Esophagus mucosa (tissue), 1 donor: ENCODE measurements around the gene MAG. TPM values are rescaled to one million over a fixed set of nuclear protein-coding genes. Genes with fewer than 3 reads are reported as not detected.

Experiments
- ATAC-seq: fragments of 200-7000 bp; cut with Tn5 transposase; one replicate; pipeline ENCODE4 v1.9.1; 2020
- total RNA-seq: library from RNA; stranded (reverse); gene quantifications from one replicate; pipeline ENCODE4 v1.2.4, GENCODE V29; 2023
- donor health status: DM: yes; HTN: yes; CAD: no.

Gene MAG, protein sequence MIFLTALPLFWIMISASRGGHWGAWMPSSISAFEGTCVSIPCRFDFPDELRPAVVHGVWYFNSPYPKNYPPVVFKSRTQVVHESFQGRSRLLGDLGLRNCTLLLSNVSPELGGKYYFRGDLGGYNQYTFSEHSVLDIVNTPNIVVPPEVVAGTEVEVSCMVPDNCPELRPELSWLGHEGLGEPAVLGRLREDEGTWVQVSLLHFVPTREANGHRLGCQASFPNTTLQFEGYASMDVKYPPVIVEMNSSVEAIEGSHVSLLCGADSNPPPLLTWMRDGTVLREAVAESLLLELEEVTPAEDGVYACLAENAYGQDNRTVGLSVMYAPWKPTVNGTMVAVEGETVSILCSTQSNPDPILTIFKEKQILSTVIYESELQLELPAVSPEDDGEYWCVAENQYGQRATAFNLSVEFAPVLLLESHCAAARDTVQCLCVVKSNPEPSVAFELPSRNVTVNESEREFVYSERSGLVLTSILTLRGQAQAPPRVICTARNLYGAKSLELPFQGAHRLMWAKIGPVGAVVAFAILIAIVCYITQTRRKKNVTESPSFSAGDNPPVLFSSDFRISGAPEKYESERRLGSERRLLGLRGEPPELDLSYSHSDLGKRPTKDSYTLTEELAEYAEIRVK
- total RNA-seq, result not detected

DNA sequence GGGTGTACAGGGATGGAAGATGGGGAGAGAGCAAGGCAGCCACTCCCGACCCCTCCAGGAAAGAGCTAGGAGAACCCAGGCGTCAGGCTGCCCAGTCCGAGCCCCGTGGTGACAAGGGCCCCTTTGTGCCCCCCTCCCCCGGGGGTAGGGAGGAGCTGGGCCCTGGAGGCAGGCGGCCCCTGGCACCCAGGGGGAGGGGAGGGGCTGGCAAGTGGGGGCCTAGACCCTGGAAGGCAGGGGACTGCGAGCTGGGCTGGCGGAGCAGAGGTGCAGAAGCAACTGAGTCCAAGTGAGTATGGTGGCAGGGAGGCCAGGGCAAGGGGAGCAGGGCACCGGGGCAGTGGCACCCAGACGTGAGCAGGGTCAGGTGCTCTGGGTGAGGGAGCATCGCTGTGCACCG is at the start of gene MAG:
TSS of gene MAG (plus strand) at position 246 of the 400 bp plus-strand sequence. CDS start 3,248 bp downstream, outside the sequence.
- no peak for ATAC-seq

DNA sequence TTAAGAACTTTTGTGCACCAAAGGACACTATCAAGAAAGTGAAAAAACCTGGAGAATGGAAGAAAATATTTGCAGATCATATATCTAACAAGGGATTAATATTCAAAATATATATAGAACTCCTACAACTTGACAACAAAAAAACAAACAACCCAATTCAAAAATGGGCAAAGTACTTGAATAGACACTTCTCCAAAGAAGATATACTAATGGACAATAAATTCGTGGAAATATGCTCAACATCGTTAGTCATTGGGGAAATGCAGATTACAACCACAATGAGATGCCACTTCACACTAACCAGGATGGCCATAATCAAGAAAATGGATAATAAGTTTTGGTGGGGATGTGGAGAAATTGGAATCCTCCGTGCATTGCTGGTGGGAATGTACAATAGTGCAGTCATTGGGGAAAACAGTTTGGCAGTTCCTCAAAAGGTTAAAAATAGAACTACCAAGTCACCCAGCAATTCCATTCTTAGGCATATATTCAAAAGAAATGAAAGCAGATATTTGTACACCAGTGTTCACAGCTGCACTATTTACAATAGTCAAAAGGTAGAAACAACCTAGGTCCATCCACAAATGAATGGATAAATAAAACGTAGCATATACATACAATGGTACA is 45.4 kb upstream of the MAG start:
- ATAC-seq, result no peak

DNA sequence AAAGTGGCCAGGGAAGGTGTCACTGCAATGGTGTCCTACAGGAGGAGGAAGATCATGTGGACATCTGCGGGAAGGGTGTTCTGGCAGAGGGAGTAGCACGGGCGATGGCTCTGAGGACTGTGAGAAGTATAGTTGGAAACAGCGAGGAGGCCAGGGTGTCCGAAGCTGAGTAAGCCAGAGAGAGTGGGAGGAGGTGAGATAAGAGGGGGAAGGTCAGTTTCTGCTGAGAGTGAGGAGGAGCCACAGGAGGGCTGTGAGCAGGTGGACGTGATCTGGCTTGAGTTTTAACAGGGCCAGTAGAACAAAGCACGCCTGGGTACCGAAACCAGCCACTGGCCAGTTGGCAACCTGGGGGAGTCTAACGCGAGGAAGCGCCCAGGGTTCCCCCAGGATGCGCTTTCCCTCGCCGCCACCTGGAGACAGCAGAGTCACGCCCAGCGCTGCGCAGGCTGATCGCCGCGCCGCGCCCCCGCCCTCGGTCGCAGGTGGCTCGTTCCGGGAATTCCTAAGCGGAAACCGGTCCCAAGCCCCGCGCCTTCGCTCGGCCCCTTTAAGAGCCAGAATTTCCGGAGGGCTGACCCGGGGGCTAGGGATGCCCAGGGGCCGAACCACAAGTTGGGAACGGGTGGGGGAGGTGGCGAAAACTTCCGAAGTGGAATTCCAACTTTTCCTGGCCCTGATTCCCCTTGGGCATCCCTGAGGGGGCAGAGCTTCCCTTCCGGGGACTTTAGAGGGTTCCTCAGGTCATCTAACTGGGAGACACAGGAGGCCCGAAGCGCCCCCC is 44.2 kb upstream of the MAG start:
- ATAC-seq, result peak; percentile 79

DNA sequence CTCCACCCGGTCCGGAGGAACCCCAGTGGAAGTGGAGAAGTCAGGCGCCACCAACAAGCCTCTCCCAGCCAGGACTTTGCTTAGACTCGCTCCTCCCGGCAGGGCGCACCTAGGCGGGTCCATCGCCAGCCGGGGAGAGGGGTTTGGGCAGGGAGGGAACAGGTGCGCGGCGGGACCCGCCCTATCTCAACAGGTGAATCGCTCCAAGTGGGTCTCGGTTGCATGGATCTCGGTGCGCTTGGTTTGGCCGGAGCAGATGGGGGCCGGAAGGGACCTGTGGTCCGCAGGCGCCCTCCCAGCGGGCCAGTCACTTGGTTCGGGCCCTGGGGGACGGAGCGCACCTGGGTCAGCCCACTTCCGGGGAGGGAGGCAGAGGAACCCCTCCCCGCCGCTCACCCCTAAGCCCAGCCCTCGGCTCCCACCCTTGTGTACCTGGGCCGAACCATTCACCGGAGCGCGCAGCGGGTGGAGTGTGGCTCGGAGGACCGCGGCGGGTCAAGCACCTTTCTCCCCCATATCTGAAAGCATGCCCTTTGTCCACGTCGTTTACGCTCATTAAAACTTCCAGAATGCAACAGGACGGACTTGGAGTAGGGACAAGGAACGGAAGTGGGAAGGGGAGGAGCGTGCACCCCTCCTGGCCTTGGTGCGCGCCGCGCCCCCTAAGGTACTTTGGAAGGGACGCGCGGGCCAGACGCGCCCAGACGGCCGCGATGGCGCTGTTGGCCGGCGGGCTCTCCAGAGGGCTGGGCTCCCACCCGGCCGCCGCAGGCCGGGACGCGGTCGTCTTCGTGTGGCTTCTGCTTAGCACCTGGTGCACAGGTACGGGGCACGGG is 43.4 kb upstream of the MAG start, which contains the start of gene LSR:
TSS of gene LSR (plus strand) at position 693 of the 836 bp plus-strand sequence. CDS start at position 714, 21 bp downstream.
- ATAC-seq, result peak; percentile 96

DNA sequence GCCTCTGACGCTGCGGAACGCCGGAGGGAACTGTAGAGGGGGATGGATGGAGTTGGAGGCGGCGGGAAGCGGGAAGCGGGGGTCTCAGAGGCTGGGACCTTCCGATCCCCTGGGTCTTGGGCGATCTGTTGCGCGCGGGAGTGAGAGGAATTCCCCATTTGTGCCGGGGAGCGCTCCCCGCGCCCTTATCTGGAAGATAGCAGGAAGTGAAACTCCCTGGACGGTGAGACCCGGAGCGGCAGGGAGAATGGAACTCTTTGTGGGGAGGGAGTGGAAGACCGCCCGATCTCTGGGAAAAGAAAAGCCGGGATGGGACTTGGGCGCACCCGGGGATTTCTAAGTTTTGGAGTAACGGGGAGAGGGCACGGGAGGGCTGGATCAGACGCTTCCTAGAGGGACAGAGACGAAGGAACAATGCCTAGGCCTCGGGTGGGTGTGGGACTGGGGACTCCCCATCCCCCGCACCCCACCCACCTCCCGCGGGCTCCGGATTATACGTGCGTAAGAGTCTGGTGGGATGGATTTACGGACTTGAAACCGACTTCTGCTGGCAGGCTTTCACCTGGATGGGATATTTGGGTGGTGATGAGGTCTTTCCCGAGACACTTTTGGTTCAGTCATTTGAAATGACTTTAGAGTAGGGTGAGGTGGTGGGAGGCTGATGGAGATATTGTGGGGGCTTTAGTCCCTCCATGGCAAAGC is 42.7 kb upstream of the MAG start:
- peak; percentile 9 for ATAC-seq

DNA sequence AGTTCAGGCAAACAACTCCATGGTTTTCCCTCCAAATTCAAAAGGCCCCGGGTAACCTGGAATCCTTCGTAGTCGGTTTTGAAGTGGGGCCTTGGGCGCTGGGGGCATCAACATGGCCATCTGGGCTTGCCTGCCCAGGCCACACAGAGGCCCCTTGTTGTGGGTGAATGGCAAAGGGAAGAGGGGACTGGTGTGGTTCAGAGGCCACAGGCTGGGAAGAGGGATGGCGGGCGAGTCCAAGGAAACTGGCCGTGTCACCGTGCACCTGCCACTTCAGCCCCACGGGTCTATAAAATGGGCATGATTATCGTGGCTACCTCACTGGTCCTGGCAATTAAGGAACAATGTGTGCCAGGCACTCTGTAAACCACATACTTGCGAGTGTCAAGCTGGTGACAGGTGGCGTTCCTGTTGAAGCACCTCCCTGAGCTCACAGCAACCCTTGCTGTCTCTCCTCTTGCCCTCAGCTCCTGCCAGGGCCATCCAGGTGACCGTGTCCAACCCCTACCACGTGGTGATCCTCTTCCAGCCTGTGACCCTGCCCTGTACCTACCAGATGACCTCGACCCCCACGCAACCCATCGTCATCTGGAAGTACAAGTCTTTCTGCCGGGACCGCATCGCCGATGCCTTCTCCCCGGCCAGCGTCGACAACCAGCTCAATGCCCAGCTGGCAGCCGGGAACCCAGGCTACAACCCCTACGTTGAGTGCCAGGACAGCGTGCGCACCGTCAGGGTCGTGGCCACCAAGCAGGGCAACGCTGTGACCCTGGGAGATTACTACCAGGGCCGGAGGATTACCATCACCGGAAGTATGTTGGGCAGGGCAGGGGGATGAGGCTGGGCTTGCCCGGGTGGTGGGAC is 41.9 kb upstream of the MAG start:
- ATAC-seq, result no peak

DNA sequence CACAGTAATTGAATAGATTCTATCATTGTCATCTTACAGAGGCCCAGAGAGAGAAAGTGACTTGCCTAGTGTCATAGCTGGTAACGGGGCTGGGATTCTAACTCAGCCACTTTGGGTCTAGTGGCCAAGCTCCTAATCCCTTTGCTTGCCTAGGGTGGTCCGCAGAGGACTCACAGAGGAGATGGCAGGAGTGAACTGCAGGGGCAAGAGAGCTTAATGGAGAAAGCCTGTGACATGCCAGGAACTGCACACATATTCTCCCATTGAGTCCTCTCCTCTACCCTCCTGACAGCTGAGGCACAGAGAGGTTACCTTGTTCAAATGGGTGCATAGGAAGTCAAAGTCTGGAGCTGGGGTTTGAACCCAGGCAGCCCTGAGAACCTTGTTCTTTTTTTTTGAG is 40.5 kb upstream of the MAG start:
- no peak for ATAC-seq

DNA sequence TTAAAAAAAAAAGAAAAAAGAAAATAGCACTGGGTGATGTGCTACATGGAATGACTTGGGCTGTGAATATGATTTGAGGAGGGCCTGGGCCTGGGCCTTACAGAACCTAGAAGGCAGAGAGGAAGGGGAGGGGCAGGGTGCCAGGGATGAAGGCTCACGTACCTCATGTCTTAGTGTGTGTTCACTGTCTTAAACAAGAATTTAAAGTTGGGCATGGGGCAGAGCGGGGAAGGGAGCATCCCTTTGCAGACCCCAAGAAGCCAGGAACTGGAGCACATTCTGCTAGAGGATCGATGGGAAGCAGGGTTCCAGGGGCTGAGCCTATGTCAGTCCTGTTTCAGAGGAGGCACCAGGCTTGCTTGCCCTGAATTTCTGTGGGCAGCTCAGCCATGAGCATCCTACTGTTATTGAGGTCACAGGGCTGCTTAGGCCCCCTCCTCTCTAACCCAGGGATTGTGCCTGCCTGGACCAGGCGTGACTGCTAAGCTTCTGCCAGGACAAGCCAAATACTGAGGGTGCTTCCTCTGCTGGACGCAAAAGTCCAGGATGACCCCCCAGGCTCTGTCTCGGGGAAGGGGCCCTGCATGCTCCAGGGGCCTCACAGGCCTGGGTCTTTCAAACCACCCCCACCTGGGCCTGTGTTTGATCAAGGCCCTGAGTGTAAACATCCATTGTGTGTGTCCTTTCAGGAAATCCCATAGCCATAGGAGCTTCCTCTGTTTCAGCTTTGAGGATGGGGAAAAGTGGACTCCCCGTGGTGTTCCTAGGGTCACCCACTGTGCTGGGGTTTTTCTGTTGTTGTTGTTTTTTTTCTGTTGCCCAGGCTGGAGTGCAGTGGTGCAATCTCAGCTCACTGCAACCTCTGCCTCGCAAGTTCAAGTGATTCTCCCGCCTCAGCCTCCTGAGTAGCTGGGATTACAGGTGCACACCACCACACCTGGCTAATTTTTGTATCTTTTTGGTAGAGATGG is 38.4 kb upstream of the MAG start:
- ATAC-seq, result no peak

DNA sequence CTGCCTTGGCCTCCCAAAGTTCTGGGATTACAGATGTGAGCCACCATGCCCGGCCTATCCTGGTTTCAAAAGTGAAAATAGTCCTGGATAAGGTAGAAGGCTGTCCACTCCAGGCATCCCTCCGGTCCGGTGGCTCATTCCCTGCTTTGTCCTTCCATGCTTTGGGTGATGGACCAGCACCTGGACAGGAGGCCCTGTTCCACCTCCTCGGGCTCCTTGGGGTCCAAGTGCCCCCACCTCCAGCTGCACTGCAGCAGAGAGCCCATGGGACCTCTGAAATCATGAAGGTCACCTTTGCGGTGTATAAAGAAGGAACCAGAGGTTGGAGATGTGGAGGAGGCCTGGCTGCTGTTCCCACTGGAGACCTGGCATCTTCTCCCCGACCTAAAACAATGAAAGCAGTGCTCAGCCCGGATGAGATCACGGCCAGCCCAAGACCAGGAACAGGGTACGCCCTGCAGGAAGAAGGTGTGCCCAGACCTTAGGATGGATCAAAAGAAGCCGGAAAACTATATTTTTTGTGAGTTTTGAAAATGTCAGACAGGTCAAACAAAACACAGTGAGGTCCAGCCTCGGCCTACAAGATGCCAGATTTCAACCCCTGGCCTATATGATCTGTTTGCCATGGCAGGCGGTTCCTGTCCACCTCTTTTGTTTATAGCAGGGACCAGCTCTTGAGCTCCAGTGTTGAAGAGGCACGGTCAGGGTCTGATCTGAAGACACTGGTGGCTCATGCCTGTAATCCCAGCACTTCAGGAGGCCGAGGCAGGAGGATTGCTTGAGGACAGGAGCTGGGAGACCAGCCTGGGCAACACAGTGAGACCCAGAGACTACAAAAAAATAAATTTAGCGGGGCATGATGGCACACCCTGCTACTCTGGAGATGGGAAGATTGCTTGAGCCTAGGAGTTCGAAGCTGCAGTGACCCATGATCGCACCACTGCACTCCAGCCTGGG is 37.3 kb upstream of the MAG start:
- peak; percentile 30 for ATAC-seq

DNA sequence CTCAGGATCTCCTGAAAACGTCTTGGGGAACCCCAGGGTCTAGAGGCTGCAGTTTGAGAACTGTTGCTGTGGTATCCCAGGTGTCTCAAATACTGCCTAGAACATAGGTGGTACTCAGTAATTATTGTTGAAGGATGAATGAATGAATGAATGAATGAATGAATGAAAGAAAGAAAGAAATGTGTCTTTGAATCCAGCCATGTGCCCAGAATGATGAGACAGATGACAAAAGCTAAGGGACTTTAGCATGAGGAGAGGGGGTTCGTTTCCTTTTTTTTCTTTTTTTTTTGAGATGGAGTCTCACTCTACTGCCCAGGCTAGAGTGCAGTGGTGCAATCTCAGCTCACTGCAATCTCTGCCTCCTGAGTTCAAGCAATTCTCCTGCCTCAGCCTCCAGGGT is 35.4 kb upstream of the MAG start:
- no peak for ATAC-seq

DNA sequence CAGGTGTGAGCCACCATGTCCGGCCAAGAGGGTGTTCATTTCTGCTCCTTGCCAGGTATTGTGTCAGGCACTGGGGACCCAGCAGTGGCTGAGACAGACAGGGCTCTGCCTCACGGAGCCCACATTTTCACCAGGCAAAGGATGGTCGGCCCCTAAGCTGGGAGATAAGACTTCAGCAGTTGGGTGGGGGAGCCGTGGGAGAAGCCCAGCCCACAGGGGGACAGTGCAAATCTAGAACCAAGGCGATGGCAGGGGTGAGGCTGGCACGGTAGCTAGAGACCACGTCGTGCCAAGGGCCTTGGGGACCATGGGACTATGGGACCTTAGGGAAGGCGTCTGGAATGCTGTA is 34.9 kb upstream of the MAG start:
- ATAC-seq, result no peak

DNA sequence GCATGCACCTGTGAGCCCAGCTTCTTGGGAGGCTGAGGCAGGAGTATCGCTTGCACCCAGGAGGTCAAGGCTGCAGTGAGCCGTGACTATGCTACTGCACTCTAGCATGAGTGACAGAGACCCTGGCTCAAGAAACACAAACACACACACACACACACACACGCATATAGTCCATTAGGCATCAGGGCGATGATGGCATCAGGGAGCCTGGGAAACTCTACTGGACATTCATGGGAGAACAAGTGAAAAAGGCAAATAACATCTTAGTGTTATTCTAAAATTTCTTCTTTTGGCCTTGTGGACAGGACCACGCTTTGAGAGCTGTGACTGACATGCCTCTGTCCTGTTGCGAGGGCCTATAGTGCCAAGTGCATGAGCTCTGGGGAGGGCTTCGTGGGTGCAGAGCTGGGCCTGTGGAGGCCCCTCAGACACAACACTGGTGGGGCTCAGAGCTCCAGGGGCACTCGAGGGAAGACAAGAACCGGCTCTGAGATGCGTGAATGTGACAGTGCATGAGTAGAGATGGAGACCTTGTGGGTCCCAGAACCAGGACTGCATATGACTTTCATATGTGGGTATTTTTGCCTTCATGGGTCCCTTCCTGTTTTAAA is 31.2 kb upstream of the MAG start:
- ATAC-seq, result no peak

DNA sequence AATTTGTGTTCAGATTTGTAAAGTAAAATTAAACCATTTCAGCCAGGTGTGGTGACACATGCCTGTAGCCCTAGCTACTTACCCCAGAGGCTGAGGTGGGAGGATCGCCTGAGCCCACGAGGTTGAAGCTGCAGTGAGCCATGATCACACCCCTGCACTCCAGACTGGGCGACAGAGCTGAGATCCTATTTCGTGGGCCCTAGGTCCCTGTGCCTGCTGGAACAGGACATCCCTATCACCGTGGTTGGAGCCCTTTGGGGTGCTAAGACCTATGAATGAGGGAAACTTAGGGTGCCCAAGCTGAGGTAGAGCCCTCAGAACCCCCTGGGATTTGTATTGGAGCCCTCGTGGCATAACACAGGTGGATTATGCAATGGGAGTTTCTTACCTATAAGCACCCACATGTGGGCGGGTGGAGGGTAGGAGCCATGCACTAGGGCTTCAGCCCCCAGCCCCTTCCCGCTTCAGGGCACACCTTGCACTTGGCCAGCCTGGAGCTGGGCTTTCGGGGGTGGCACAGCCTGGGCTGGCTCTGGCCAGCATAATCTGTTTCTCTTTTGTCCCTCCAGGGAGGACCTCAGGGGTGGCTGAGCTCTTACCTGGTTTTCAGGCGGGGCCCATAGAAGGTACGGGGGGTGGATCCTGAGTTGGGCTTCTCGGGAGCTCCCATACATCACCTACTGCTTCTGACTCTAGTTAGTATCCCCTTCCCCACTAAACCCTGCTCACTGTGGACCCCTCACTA is 30.4 kb upstream of the MAG start:
- no peak for ATAC-seq

DNA sequence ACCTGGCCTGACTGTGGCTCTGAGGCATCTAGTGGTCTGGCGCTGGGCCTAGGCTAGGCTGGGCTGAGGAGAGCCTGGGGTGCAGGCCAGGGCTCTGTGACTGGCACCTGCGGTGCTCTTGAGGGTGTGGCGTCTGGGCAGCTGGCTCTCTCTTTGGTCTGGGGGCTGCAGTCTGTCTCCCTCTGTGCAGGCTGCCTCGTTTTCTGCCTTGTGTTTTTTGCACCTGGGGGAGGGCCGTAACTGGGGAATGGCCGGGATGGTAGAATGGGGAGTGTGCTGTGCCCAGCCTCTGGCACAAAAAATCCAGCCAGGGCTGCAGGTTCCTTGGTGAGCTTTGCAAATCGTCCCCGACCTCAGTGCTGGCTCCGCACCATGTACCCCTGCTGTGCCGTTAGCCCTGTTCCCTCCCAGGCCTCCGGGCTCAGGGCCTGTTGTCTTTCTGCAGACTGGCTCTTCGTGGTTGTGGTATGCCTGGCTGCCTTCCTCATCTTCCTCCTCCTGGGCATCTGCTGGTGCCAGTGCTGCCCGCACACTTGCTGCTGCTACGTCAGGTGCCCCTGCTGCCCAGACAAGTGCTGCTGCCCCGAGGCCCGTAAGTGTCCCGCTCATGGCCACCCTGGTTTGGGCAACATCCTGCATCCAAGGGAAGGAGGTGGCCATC is 29.7 kb upstream of the MAG start:
- no peak for ATAC-seq

DNA sequence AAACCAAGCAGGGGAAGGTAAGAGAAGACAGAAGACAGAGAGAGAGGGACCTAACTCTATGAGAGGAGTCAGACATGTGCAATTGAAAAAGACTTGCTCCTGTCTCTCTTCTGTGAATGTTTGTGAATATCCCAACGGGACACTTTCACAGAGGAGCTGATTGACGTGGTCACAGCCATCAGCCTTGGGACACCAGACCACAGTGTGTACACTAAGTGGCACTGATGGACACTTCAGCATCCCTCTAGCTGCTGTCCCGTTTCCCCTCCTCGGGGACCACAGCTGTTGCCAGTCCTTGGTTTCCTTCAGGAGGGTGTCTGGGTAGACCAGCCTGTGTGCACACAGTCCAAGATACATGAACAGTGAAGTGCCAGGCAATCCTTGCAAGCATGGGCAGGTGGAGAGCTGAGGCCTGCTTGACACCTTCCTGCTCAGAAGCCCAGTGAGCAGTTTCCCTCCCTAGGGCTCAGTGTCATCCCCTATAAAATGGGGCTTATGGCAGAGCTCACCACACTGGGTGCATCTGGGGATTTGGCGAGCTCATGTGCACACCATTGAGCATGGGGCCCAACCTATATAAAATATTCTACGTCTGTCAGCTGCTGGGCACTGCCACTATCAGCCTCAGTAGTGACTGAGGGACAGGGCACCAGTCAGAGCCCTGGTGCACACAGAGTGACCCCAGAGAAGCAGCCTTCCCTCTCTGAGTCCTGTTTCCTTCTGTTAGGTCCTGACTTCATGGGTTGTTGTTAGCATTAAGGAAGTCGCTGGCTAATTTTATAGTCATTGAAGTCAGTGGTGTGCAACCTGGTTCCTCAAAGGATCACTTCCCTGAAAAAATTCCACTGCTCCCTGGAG is 27.5 kb upstream of the MAG start:
- no peak for ATAC-seq
